Measurements from ENCODE around the gene OR7A17.

The OR7A17 gene

DNA sequence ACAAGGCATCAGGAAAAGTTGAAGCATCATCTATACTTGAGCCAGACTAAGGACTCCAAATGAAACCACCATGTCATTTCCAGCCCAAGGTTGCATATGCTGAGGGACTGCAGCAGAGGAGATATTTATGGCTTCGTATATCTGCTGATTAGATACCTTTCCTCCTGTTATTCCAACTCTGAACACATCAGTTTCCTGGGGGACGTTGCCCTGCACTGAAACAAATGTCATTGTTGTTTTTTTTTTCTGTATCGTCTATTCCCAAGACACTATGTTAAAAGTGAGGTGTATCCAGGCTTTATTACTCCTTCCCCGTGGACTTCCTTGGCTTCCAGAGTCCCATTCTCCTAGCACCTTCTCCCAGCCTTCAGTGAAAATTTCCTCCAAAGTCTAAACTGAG, at the start of gene OR7A17:
TSS of gene OR7A17 (minus strand) at position 101 of the 400 bp plus-strand sequence. CDS start 4,777 bp downstream, outside the sequence.
- DNase-seq: no peak

GRCh38 chr19:14933506-14933905, 47.6 kb upstream of the OR7A17 start:
- no peak for DNase-seq

DNA sequence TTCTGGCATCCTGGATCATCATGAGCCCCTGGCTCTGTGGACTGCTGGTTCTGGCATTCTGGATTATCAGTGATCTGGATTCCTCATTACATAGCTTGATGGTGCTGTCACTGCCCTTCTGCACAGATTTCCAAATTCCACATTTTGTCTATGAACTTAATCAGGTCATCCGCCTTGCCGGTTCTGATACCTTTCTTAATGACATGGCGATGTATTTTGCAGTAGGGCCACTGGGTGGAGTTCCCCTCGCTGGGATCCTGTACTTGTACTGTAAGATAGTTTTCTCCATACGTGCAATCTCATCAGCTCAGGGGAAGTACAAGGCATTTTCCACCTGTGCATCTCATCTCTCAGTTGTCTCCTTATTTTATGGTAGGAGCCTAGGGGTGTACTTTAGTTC, 30.9 kb upstream of the OR7A17 start:
- peak; percentile 4 for DNase-seq

DNA sequence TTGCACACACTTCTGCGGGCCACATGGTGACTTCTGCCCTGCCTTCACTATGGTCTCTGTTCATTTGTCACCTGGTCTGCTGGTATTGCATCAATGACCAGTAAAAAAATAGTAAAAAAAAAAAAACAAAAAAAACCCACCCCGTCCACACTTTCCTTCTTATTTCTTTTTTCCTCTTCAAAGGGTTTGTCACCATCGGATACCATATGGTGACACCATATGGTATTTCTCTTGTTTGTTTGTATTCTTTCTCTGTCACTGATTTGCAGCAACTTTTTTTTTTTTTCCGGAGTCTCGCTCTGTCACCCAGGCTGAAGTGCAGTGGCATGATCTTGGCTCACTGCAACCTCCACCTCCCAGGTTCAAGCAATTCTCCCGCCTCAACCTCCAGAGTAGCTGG, 29.2 kb upstream of the OR7A17 start:
- no peak for DNase-seq

- no peak for DNase-seq
These were observed 20.8 kb upstream of the OR7A17 start for GRCh38 chr19:14906711-14907110.

GRCh38 chr19:14901675-14902260, 15.8 kb upstream of the OR7A17 start:
- no peak for DNase-seq

DNA sequence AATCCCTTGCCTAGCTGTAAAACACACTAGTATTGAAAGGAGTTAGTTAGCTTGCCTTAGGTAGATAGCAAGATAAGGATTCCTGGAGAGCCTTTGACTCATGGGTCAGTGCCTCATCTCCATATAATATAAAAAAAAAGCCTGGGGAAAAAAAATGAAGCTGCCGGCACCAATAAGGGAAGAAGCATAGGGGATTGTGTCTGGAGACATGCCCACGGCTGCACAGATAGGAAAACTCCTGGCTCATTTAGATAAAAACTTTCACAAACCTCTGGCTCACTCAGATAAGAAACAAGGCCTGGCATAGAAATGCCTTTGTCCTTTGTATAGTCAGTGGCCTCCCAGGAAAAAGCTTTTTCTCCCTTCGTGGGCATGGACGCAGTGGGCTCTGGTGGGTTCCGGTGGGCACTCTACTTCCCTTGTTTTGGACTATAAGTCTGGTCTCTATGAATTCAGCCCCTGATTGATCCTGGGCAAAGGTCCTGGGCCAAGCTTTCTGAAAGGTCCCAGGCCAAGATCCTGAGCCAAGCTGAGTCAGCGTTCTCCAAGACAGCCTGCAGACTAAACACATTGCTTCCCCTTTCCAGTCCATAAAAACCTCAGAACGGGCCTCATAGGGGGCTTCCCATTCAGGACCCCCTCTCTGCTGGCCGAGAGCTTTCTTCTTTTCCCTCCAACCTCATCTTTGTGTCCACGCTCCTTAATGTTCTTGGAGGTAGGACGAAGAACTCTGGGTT, 4.9 kb upstream of the OR7A17 start:
- no peak for DNase-seq

DNA sequence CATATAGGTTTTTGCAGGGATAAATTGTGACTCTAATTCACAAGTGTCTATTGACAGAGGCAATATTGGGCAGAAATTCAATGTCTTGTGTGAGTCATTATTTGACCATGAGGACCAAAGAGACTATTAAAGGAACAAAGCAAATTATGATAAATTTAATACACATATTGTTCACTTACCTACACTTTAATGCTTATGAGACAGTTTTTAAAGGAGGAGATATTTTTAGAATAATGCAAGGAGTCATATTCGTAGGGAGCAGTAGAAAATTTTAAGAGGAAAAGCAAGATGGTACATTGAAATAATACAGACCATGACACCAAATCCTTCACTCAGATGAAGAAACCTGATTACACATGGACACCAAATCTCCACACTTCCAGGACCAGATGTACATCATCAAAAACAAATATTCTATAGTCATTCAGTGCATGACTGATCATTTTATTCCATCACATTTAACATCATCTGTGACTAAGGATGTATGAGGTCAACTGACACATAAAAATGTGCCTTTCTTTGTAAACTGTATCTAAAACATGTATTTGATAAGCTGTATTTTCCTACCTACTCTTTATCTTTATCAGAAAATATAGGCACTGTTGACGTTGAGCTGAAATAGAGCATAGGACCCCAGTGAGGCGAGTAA, 4.2 kb upstream of the OR7A17 start:
- DNase-seq: no peak

DNA sequence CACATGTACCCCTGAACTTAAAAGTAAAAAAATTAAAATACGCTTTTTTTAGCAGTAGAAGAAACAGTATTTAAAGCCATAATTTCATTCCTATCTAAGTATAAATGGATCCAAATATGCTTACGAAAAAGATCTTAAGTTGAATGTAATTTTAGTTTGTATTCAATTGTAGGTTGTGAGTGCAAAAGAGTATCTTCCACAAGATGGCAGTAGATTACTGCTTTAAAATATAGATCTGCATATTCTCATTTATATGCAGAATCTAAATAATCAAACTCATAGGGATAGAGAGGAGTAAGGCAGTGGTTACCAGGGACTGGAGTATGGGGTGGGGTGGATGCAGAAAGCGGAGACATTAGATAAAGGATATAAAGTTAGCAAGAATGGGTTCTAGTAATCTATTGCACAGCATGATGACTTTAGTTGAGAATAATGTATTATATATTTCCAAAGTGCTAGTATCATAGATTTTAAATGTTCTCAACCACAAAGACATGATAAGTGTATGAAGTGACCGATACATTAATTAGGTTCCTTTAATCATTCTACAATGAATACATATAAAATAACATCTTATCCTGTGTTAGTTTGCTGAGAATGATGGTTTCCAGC, 14.2 kb downstream of the OR7A17 start:
- DNase-seq: no peak

- DNase-seq: no peak
These were observed 17.4 kb downstream of the OR7A17 start for GRCh38 chr19:14868497-14868896.

DNA sequence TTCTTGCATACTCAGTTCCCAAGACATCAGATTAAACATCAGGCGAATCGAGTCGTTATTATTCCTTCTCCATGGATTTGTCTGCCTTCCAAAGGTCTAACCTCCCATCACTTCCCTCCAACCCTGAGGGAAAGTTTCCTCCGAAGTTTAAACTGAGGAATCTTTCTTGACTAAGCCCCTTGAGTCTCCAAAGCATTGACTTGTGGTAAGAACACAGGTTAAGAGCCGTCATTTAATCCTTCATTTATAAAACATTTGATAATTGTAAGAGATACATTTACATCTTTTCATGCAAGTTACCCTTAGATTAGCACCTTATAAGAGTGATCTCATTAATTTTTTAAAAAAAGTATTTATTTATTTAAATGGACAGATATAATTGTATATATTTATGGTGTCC, 37.1 kb downstream of the OR7A17 start, which contains the start of gene OR7A10:
TSS of gene OR7A10 (minus strand) at position 101 of the 400 bp plus-strand sequence. CDS start 7,045 bp downstream, outside the sequence.
- DNase-seq: no peak

DNA sequence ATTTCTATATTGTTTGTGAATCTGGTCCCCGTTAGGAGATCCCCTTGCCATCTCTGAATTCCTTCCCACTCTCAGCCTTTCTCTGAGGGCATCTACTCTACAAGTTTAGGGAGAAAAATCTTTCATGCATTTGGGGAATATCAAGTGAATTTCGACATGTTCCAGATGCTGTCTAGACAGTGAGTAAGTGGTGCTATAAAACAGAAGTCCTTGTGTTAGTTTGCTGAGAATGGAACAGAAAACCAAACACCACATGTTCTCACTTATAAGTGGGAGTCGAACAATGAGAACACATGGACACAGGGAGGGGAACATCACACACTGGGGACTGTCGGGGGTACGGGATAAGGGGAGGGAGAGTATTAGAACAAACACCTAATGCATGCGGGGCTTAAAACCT, 42.4 kb downstream of the OR7A17 start:
- DNase-seq: no peak

DNA sequence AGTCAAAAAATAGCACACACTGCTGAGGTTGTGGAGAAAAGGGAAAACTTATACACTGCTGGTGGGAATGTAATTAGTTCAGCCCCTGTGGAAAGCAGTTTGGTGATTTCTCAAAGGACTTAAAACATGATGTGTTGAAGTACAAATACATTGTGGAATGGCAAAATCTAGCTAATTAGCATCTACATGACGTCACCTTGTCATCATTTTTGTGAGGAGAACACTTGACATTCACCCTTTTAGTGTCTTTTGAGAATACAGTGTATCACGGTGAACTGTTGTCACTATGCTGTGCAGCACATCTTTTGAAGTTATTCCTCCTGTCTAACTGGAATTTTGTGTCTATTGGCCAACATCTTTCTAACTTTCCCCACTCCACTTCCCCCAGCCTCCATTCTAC, 42.8 kb downstream of the OR7A17 start:
- DNase-seq: no peak

GRCh38 chr19:14840206-14840605, 45.7 kb downstream of the OR7A17 start:
- no peak for DNase-seq

DNA sequence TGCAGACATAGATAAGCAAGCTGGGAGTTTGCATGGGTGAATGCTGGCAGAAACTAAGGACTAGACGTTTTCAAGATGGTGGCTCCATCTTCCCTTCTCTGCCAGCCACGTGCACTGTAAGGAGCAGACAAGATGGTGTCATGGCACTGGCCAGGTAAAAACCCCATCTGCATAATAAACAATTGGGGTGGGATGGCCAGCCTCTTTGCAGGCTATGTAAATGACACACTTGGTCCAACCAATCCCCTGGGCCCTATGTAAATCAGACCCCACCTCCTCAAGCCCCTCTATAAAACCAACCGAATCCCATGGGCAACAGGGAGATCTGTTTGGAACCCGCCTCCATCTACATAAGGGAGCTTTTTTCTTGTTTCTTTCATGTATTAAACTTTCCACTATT, 48.5 kb downstream of the OR7A17 start:
- DNase-seq: no peak

DNA sequence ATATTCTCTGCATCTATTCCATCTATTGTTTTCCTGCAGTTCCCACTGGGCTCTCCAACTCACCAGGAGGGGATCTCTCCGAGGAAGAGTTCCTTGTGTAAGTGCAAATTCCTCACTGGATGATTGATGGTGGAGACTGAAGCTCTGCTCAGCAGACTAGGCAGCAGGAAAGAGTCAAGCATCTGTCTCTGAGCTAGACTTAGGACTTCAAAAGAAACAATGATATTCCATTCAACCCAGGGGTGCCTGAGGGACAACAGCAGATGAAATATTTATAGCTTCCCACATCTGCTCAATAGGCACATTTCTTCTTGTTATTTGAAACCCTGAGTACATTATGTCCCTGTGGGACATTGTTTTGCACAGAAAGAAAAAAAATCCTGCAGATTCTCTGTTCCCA, 50.9 kb downstream of the OR7A17 start, which contains the start of the genes OR7A5 and OR7C1:
TSS of gene OR7A5 (minus strand) at position 175 of the 400 bp plus-strand sequence. CDS start 6,944 bp downstream, outside the sequence.
TSS of gene OR7C1 (minus strand) at position 175 of the 400 bp plus-strand sequence. CDS start 35,049 bp downstream, outside the sequence.
- no peak for DNase-seq

- DNase-seq: no peak
These were observed 55.2 kb downstream of the OR7A17 start for GRCh38 chr19:14830702-14831101.

Data from activated CD4-positive, alpha-beta T cell treated with anti-CD3 and anti-CD28 coated beads for 48 hours (primary cell).